ENCODE data around the gene LHFPL3. TPM values are rescaled to one million over a fixed set of nuclear protein-coding genes. Genes with fewer than 3 reads are reported as not detected.

The LHFPL3 gene
- polyA plus RNA-seq, 2 of the 4 experiments (the other 2 are of a cell fraction), result not detected

DNA sequence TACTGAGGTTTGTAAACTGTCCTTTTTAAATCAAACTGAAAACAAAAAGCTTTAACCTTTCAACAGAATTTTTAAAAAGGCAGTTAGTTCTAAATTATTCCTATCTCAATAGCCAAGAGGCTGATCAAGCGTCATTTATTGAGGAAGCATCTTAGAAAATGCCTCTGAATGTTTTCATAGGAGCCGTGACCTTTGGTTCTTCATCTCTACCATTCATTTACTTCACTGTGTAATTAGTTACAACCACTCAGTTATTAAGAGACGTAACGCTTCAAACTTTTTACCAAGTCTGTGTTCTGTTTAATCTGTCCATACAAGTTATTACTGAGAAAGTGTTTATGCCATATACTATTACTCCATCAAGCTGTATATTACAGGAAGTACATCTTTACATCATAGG is 578.2 kb downstream of the LHFPL3 start:
- TF ChIP-seq, protein P1, sequence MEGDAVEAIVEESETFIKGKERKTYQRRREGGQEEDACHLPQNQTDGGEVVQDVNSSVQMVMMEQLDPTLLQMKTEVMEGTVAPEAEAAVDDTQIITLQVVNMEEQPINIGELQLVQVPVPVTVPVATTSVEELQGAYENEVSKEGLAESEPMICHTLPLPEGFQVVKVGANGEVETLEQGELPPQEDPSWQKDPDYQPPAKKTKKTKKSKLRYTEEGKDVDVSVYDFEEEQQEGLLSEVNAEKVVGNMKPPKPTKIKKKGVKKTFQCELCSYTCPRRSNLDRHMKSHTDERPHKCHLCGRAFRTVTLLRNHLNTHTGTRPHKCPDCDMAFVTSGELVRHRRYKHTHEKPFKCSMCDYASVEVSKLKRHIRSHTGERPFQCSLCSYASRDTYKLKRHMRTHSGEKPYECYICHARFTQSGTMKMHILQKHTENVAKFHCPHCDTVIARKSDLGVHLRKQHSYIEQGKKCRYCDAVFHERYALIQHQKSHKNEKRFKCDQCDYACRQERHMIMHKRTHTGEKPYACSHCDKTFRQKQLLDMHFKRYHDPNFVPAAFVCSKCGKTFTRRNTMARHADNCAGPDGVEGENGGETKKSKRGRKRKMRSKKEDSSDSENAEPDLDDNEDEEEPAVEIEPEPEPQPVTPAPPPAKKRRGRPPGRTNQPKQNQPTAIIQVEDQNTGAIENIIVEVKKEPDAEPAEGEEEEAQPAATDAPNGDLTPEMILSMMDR (IDR thresholded peaks at IDR 0.05), result no peak
- no peak for TF ChIP-seq ESRRA (IDR thresholded peaks at IDR 0.05; ENCODE audit: borderline replicate concordance, low read length)
- TF ChIP-seq, protein P2, sequence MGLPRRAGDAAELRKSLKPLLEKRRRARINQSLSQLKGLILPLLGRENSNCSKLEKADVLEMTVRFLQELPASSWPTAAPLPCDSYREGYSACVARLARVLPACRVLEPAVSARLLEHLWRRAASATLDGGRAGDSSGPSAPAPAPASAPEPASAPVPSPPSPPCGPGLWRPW (IDR thresholded peaks at IDR 0.05), result no peak
- TF ChIP-seq NR3C1 (IDR thresholded peaks at IDR 0.05), result no peak
- no peak for TF ChIP-seq KDM5A (IDR thresholded peaks at IDR 0.05)
- no peak for TF ChIP-seq FOSL2 (IDR thresholded peaks at IDR 0.05)
- TF ChIP-seq FOSL2 (CRISPR knock-in tag; IDR thresholded peaks at IDR 0.05), result no peak
- TF ChIP-seq CHD4 (IDR thresholded peaks at IDR 0.05; ENCODE audit: borderline replicate concordance), result no peak
- no peak for TF ChIP-seq JUN (IDR thresholded peaks at IDR 0.05)
- TF ChIP-seq NPAS2 (CRISPR knock-in tag; IDR thresholded peaks at IDR 0.05; ENCODE audit: borderline replicate concordance), result no peak
- 26% methylated on average over 4 of the region's 4 CpGs for WGBS (ENCODE audit: missing lambda C conversion rate)
- Histone ChIP-seq H3K4me1 (no peaks in the 10 kb centered on the region), H3K27ac (no peak overlapping the region), H3K4me2 (no peak overlapping the region), H3K4me3 (no peak overlapping the region), H3K9me3 (no peaks in the 10 kb centered on the region)
- CTCF ChIA-PET, result interaction anchor here (1.1 to 3.8 kb wide), 3 partner anchors 12 to 44 kb away, joined by 3 to 21 read pairs (median 3); no protein-coding TSS in a partner anchor
- FAIRE-seq (no peak), ATAC-seq (no peak), DNase-seq (ENCODE audit: low read depth in 1 of 2, low spot score in 1 of 2) (no peak)
- POLR2A ChIA-PET, result no interaction called here

GRCh38 chr7:104908636-104909035 is 580.2 kb downstream of the LHFPL3 start:
- DNase-seq (ENCODE audit: low read depth in 1 of 2, low spot score in 1 of 2), result no peak
- no peaks in the 10 kb centered on the region for H3K9me3 ChIP-seq
- ATAC-seq, result no peak
- TF ChIP-seq ZC3H11A (IDR thresholded peaks at IDR 0.05) (no peak), POLR2AphosphoS2 (conservative IDR thresholded peaks at IDR 0.05; ENCODE audit: low read length) (no peak), CHD4 (IDR thresholded peaks at IDR 0.05; ENCODE audit: borderline replicate concordance) (no peak), ZNF302 (CRISPR knock-in tag; IDR thresholded peaks at IDR 0.05) (no peak), USF2 (IDR thresholded peaks at IDR 0.05) (no peak), HEYL (CRISPR knock-in tag; IDR thresholded peaks at IDR 0.05) (no peak), EHF (CRISPR knock-in tag; IDR thresholded peaks at IDR 0.05) (no peak)
- TF ChIP-seq, protein P3, sequence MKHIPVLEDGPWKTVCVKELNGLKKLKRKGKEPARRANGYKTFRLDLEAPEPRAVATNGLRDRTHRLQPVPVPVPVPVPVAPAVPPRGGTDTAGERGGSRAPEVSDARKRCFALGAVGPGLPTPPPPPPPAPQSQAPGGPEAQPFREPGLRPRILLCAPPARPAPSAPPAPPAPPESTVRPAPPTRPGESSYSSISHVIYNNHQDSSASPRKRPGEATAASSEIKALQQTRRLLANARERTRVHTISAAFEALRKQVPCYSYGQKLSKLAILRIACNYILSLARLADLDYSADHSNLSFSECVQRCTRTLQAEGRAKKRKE (CRISPR knock-in tag; IDR thresholded peaks at IDR 0.05; ENCODE audit: low read depth), result no peak
- TF ChIP-seq, protein P4, sequence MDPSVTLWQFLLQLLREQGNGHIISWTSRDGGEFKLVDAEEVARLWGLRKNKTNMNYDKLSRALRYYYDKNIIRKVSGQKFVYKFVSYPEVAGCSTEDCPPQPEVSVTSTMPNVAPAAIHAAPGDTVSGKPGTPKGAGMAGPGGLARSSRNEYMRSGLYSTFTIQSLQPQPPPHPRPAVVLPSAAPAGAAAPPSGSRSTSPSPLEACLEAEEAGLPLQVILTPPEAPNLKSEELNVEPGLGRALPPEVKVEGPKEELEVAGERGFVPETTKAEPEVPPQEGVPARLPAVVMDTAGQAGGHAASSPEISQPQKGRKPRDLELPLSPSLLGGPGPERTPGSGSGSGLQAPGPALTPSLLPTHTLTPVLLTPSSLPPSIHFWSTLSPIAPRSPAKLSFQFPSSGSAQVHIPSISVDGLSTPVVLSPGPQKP (IDR thresholded peaks at IDR 0.05; ENCODE audit: low read depth, low read length), result no peak
- H3K4me2 ChIP-seq, result no peak overlapping the region
- POLR2A ChIA-PET, result no interaction called here
- FAIRE-seq, result no peak
- CTCF ChIA-PET, result interaction anchor here (0.8 to 2.9 kb wide), 4 partner anchors 10 to 60 kb away, joined by 3 to 29 read pairs (median 6); no protein-coding TSS in a partner anchor
- no peak overlapping the region for H3K27ac ChIP-seq
- WGBS (ENCODE audit: missing lambda C conversion rate), result 25% methylated on average over 2 of the region's 2 CpGs
- no peaks in the 10 kb centered on the region for H3K4me1 ChIP-seq
- no peak overlapping the region for H3K4me3 ChIP-seq

GRCh38 chr7:104909096-104909495 is 580.7 kb downstream of the LHFPL3 start:
- CTCF ChIA-PET, result interaction anchor here (0.8 to 2.9 kb wide), 5 partner anchors 10 to 61 kb away, joined by 3 to 29 read pairs (median 5); no protein-coding TSS in a partner anchor
- no peak for TF ChIP-seq KDM1A (IDR thresholded peaks at IDR 0.05; ENCODE audit: low read depth)
- no peak for TF ChIP-seq BHLHE40 (IDR thresholded peaks at IDR 0.05; ENCODE audit: low read depth, low read length)
- TF ChIP-seq, protein P4 (IDR thresholded peaks at IDR 0.05; ENCODE audit: low read depth, low read length), result no peak
- TF ChIP-seq RFX5 (IDR thresholded peaks at IDR 0.05), result no peak
- TF ChIP-seq EHF (CRISPR knock-in tag; IDR thresholded peaks at IDR 0.05), result no peak
- no peak for DNase-seq (ENCODE audit: low read depth in 1 of 2, low spot score in 1 of 2)
- Histone ChIP-seq H3K4me1 (no peaks in the 10 kb centered on the region), H3K4me3 (no peak overlapping the region), H3K9me3 (no peaks in the 10 kb centered on the region), H3K27ac (no peak overlapping the region), H3K4me2 (no peak overlapping the region)
- ATAC-seq, result no peak
- no peak for FAIRE-seq
- POLR2A ChIA-PET, result no interaction called here
- WGBS (ENCODE audit: missing lambda C conversion rate), result 66% methylated on average over 2 of the region's 2 CpGs
